Measurements from ENCODE around the gene MALAT1.

Gene MALAT1

DNA sequence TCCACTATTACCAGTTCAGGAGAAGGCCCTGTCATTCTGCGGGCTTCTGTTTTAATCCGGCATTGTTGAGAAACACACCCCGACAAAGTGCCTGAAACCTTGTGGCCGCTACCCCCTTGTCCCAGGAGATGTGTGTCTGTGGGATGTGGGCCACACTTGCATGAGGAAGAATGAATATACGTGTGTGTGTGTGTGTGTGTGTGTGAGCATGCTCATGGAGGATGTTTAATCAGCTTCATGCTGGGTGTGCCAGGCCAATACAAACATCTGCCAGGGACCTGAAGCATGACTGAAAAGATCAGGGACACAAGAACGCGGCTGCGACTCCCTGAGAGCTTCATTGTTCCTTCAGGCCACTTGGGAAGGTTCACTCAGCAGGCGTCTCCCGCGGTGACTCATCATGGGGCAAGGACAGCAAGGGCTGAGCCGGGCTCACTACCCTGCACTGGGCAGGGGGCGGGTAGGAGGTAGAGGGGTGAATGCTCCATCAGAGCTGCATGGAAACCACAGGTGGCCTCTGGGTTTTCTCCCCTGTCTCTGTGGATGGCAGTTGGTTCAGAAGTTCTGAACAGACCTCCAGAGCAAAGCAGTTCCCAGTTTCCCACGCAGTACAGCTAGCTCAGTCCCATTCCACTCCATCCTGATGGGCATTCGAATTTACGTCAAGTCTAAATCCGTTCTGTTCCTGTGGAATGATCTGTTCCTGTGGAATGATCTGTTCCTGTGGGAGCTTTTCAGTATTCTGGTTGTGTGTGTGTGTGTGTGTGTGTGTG, 7.0 kb upstream of the MALAT1 start:
- H2AFZ ChIP-seq (ENCODE audit: low read length, unreplicated experiment): no peak overlapping the region

DNA sequence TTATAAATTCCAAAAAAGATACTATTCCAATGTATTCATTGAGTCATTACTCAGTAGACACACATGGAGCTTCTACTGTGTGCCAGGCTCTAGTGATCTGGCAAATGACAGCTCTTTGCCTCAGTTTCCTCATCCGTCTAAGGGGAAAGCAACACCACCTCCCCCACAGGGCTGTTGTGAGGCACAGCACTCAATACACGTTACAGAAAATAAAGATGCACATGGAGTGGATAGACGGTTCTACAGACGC, 6.5 kb upstream of the MALAT1 start:
- H2AFZ ChIP-seq (ENCODE audit: low read length, unreplicated experiment): no peak overlapping the region
- H3K27ac ChIP-seq (ENCODE audit: low read depth, low read length): peak overlapping the region; percentile 99
- peak overlapping the region; percentile 24; the same call in 1 of the 2 replicates for H3K4me3 ChIP-seq (ENCODE audit: low read depth, low read length)
- H3K36me3 ChIP-seq (ENCODE audit: insufficient read depth, low read length): no peaks in the 10 kb centered on the region
- H3K79me2 ChIP-seq (ENCODE audit: control insufficient read depth, insufficient read depth, low read length, unreplicated experiment): peaks cover 43% of the 10 kb centered on the region
- no peaks in the 10 kb centered on the region for H3K27me3 ChIP-seq (ENCODE audit: insufficient read depth, low read length)
- H3K4me1 ChIP-seq (ENCODE audit: control insufficient read depth, insufficient read depth, low read length, unreplicated experiment): peaks cover 87% of the 10 kb centered on the region

More for the DNA sequence above, 7.0 kb upstream of the MALAT1 start:
- Histone ChIP-seq H3K27me3 (ENCODE audit: insufficient read depth, low read length) (no peaks in the 10 kb centered on the region), H3K36me3 (ENCODE audit: insufficient read depth, low read length) (no peaks in the 10 kb centered on the region), H3K4me3 (ENCODE audit: low read depth, low read length) (peak overlapping the region; percentile 3; the same call in 1 of the 2 replicates), H3K4me1 (ENCODE audit: control insufficient read depth, insufficient read depth, low read length, unreplicated experiment) (peaks cover 89% of the 10 kb centered on the region), H3K79me2 (ENCODE audit: control insufficient read depth, insufficient read depth, low read length, unreplicated experiment) (peaks cover 38% of the 10 kb centered on the region), H3K27ac (ENCODE audit: low read depth, low read length) (peak overlapping the region; percentile 99)

DNA sequence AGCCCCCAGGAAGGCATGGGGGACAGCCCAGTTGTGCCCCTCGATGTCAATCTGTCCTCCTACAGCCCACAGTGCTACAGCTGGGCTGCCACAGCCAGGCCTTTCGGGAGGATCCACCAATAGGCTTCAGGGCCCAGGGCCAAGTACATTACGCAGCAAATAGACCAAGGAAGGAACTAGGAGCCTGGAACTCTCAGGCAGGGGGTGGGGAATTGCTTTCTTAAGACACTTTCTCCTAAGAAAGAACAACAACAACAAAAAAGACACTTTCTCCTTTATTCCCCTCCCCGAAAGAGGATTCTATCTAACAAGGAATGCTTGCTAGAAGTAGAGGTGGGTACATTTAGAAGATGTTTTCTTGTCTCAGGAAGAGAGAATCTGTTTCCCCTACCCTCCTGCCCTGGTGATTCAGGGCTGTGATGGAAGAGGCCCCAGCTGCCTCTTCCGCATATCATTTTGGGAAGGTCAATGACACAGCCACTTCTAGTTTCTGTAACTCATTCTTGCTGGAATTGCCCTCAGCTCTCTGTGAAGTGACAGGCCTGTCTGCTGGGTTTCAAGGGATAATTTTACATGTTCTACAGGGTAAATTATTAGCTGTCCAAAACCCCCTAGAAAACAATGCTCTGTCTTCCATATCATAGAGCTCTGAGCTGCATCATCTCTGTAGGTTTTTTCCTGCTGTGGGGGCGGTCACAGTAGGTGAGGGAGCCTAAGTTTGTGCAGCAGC, 6.0 kb upstream of the MALAT1 start:
- Histone ChIP-seq H3K4me3 (ENCODE audit: low read depth, low read length) (peak overlapping the region; percentile 24), H3K4me1 (ENCODE audit: control insufficient read depth, insufficient read depth, low read length, unreplicated experiment) (peaks cover 85% of the 10 kb centered on the region), H3K27ac (ENCODE audit: low read depth, low read length) (peak overlapping the region; percentile 99), H2AFZ (ENCODE audit: low read length, unreplicated experiment) (no peak overlapping the region), H3K79me2 (ENCODE audit: control insufficient read depth, insufficient read depth, low read length, unreplicated experiment) (peaks cover 45% of the 10 kb centered on the region), H3K27me3 (ENCODE audit: insufficient read depth, low read length) (no peaks in the 10 kb centered on the region), H3K36me3 (ENCODE audit: insufficient read depth, low read length) (no peaks in the 10 kb centered on the region)

DNA sequence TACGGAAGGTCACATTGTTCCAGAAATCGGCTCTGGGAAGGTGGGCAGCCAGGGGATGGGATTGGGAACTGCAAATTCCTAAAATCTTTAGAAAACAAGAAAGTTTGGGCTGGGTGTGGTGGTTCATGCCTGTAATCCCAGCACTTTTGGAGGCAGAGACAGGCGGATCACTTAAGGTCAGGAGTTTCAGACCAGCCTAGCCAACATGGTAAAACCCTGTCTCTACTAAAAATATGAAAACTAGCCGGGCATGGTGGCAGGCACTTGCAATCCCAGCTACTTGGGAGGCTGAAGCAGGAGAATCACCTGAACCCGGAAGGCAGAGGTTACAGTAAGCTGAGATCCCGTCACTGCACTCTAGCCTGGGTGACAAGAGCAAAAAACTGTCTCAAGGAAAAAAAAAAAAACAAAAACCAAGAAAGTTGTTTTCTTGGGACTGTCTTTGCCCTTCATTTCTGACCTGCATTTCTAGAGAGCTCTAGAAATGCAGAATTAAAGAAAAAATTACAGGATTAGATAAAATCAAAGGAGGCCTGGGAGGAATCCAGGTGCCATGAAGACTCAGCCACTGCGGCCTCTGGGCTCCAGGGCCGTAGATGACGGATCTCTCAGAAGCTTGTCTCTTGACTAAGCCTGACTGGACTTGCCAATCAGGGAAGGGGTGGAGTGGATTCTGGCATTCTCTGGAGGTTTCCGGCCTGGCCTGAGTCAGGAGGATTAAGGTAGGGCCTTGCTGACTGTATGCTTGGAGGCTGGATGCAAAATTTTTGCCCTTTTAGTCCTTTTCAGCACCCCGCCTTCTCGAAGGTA, 5.3 kb upstream of the MALAT1 start:
- no peaks in the 10 kb centered on the region for H3K27me3 ChIP-seq (ENCODE audit: insufficient read depth, low read length)
- H2AFZ ChIP-seq (ENCODE audit: low read length, unreplicated experiment): no peak overlapping the region
- H3K27ac ChIP-seq (ENCODE audit: low read depth, low read length): peak overlapping the region; percentile 99
- peak overlapping the region; percentile 24 for H3K4me3 ChIP-seq (ENCODE audit: low read depth, low read length)
- H3K36me3 ChIP-seq (ENCODE audit: insufficient read depth, low read length): no peaks in the 10 kb centered on the region
- peaks cover 45% of the 10 kb centered on the region for H3K79me2 ChIP-seq (ENCODE audit: control insufficient read depth, insufficient read depth, low read length, unreplicated experiment)
- peaks cover 85% of the 10 kb centered on the region for H3K4me1 ChIP-seq (ENCODE audit: control insufficient read depth, insufficient read depth, low read length, unreplicated experiment)

DNA sequence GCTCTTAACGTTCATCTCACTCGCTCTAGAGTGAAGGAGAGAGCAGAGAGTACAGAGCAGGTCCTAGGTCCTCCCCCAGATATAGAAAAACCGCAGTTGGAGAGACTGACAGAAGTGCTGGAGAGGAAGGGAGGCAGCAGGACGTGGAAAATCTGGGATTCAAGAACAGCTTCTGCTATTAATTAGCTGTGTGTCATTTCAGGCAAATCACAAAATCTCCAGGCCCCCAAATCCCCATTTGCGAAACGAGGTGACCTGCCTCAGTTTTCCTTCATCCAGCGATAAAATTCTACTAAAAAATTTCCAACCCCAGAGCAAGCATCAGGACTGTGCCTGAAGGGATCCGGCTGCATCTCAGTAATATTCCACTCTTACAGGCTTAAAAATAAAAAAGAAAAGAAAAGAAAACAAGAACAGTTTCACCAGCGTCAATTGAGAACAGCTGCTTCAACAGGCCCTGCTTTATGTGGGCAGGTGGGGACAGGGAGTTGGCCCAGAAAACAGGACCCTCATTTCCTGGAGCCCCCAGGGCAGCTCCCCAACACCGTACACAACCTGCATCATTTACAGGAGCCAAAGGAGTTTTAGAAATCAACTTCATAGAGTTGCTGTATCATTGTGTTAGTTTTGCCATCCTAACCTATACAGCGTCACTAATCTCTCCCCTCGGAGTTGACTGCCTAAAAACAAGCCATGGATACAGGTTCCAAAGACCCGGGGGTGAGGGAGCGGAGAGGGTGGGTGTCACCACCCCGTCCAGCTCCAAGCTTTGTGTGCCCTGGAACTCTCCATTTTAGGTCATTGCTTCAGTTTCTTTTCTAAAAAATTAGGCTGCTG, 2.3 kb upstream of the MALAT1 start:
- Histone ChIP-seq H3K4me1 (ENCODE audit: control insufficient read depth, insufficient read depth, low read length, unreplicated experiment) (peaks cover 57% of the 10 kb centered on the region), H2AFZ (ENCODE audit: low read length, unreplicated experiment) (no peak overlapping the region), H3K27me3 (ENCODE audit: insufficient read depth, low read length) (no peaks in the 10 kb centered on the region), H3K4me3 (ENCODE audit: low read depth, low read length) (peak overlapping the region; percentile 75), H3K27ac (ENCODE audit: low read depth, low read length) (peak overlapping the region; percentile 99), H3K79me2 (ENCODE audit: control insufficient read depth, insufficient read depth, low read length, unreplicated experiment) (peaks cover 56% of the 10 kb centered on the region), H3K36me3 (ENCODE audit: insufficient read depth, low read length) (peaks cover 25% of the 10 kb centered on the region)

DNA sequence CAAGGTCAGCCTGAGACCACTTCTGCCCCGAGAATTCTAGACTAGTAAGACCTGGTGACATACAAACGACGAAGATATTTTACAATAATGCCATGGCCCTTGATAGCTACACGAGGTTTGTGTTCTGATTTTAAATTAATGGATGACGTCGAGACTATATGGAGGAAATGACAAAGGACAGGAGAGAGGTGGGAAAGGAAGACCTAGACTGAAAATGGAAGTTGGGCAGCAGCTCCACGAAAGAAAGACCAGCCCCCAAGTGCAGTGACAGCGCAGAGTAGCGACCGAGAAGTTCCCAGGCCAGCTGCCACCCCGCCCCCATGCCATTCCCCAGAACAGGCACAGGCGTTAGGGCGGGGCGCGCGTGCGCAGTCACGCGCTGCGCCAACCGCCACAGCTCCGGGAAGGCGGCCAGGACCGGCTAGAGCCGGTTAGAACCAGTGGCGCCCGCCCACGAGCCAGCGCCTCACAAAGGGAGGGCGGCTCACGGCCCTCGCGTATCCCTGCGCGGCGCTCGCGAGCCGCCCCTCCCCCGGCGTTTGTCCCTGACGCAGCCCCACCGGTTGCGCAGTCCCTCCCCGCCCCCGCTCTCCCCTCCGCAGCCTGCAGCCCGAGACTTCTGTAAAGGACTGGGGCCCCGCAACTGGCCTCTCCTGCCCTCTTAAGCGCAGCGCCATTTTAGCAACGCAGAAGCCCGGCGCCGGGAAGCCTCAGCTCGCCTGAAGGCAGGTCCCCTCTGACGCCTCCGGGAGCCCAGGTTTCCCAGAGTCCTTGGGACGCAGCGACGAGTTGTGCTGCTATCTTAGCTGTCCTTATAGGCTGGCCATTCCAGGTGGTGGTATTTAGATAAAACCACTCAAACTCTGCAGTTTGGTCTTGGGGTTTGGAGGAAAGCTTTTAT, 1.5 kb upstream of the MALAT1 start:
- Histone ChIP-seq H3K27me3 (ENCODE audit: insufficient read depth, low read length) (no peaks in the 10 kb centered on the region), H3K79me2 (ENCODE audit: control insufficient read depth, insufficient read depth, low read length, unreplicated experiment) (peaks cover 64% of the 10 kb centered on the region), H2AFZ (ENCODE audit: low read length, unreplicated experiment) (no peak overlapping the region), H3K27ac (ENCODE audit: low read depth, low read length) (peak overlapping the region; percentile 99), H3K36me3 (ENCODE audit: insufficient read depth, low read length) (peaks cover 34% of the 10 kb centered on the region), H3K4me1 (ENCODE audit: control insufficient read depth, insufficient read depth, low read length, unreplicated experiment) (peaks cover 49% of the 10 kb centered on the region), H3K4me3 (ENCODE audit: low read depth, low read length) (peak overlapping the region; percentile 98)

DNA sequence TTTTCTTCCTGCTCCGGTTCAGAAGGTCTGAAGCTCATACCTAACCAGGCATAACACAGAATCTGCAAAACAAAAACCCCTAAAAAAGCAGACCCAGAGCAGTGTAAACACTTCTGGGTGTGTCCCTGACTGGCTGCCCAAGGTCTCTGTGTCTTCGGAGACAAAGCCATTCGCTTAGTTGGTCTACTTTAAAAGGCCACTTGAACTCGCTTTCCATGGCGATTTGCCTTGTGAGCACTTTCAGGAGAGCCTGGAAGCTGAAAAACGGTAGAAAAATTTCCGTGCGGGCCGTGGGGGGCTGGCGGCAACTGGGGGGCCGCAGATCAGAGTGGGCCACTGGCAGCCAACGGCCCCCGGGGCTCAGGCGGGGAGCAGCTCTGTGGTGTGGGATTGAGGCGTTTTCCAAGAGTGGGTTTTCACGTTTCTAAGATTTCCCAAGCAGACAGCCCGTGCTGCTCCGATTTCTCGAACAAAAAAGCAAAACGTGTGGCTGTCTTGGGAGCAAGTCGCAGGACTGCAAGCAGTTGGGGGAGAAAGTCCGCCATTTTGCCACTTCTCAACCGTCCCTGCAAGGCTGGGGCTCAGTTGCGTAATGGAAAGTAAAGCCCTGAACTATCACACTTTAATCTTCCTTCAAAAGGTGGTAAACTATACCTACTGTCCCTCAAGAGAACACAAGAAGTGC, 661 bp upstream of the MALAT1 start:
- Histone ChIP-seq H3K27ac (ENCODE audit: low read depth, low read length) (peak overlapping the region; percentile 99), H3K4me3 (ENCODE audit: low read depth, low read length) (peak overlapping the region; percentile 98), H2AFZ (ENCODE audit: low read length, unreplicated experiment) (peak overlapping the region; percentile 54), H3K4me1 (ENCODE audit: control insufficient read depth, insufficient read depth, low read length, unreplicated experiment) (peaks cover 41% of the 10 kb centered on the region), H3K79me2 (ENCODE audit: control insufficient read depth, insufficient read depth, low read length, unreplicated experiment) (peaks cover 72% of the 10 kb centered on the region), H3K27me3 (ENCODE audit: insufficient read depth, low read length) (no peaks in the 10 kb centered on the region), H3K36me3 (ENCODE audit: insufficient read depth, low read length) (peaks cover 42% of the 10 kb centered on the region)

DNA sequence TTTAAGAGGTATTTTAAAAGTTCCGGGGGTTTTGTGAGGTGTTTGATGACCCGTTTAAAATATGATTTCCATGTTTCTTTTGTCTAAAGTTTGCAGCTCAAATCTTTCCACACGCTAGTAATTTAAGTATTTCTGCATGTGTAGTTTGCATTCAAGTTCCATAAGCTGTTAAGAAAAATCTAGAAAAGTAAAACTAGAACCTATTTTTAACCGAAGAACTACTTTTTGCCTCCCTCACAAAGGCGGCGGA, 193 bp upstream of the MALAT1 start:
- Histone ChIP-seq H3K4me1 (ENCODE audit: control insufficient read depth, insufficient read depth, low read length, unreplicated experiment) (peaks cover 36% of the 10 kb centered on the region), H3K27me3 (ENCODE audit: insufficient read depth, low read length) (no peaks in the 10 kb centered on the region), H2AFZ (ENCODE audit: low read length, unreplicated experiment) (peak overlapping the region; percentile 54), H3K79me2 (ENCODE audit: control insufficient read depth, insufficient read depth, low read length, unreplicated experiment) (peaks cover 77% of the 10 kb centered on the region), H3K36me3 (ENCODE audit: insufficient read depth, low read length) (peaks cover 47% of the 10 kb centered on the region), H3K27ac (ENCODE audit: low read depth, low read length) (peak overlapping the region; percentile 99), H3K4me3 (ENCODE audit: low read depth, low read length) (peak overlapping the region; percentile 98)

DNA sequence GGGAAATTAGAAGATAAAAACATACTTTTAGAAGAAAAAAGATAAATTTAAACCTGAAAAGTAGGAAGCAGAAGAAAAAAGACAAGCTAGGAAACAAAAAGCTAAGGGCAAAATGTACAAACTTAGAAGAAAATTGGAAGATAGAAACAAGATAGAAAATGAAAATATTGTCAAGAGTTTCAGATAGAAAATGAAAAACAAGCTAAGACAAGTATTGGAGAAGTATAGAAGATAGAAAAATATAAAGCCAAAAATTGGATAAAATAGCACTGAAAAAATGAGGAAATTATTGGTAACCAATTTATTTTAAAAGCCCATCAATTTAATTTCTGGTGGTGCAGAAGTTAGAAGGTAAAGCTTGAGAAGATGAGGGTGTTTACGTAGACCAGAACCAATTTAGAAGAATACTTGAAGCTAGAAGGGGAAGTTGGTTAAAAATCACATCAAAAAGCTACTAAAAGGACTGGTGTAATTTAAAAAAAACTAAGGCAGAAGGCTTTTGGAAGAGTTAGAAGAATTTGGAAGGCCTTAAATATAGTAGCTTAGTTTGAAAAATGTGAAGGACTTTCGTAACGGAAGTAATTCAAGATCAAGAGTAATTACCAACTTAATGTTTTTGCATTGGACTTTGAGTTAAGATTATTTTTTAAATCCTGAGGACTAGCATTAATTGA, 1.0 kb downstream of the MALAT1 start:
- H3K27ac ChIP-seq (ENCODE audit: low read depth, low read length): peak overlapping the region; percentile 99
- H2AFZ ChIP-seq (ENCODE audit: low read length, unreplicated experiment): no peak overlapping the region
- no peaks in the 10 kb centered on the region for H3K27me3 ChIP-seq (ENCODE audit: insufficient read depth, low read length)
- peaks cover 59% of the 10 kb centered on the region for H3K36me3 ChIP-seq (ENCODE audit: insufficient read depth, low read length)
- peaks cover 83% of the 10 kb centered on the region for H3K79me2 ChIP-seq (ENCODE audit: control insufficient read depth, insufficient read depth, low read length, unreplicated experiment)
- H3K4me3 ChIP-seq (ENCODE audit: low read depth, low read length): peak overlapping the region; percentile 98
- H3K4me1 ChIP-seq (ENCODE audit: control insufficient read depth, insufficient read depth, low read length, unreplicated experiment): peaks cover 24% of the 10 kb centered on the region
